HEK293 (cell line): ENCODE measurements around the gene TBC1D17.

Source experiments
- AEBP2 ChIP-seq: fragments of 450-650 bp; formaldehyde crosslinking; IDR thresholded peaks from 2 replicates; pipeline ENCODE4 v1.5.1; 2016; ENCODE audit warnings: missing biosample characterization, missing genetic modification characterization, borderline replicate concordance
- GFI1B ChIP-seq: fragments of 450-650 bp; formaldehyde crosslinking; IDR thresholded peaks from 2 replicates; pipeline ENCODE4 v1.5.1; 2016; ENCODE audit warnings: missing biosample characterization, missing genetic modification characterization
- GLI4 ChIP-seq: fragments of 450-650 bp; formaldehyde crosslinking; IDR thresholded peaks from 2 replicates; pipeline ENCODE4 v1.5.1; 2016; ENCODE audit warnings: missing biosample characterization, missing genetic modification characterization
- GLIS1 ChIP-seq: fragments of 450-650 bp; formaldehyde crosslinking; IDR thresholded peaks from 2 replicates; pipeline ENCODE4 v1.5.1; 2016; ENCODE audit warnings: missing biosample characterization, missing genetic modification characterization
- KLF1 ChIP-seq: fragments of 450-650 bp; formaldehyde crosslinking; IDR thresholded peaks from 2 replicates; pipeline ENCODE4 v1.5.1; 2016; ENCODE audit warnings: missing biosample characterization, missing genetic modification characterization
- KLF16 ChIP-seq: fragments of 450-650 bp; formaldehyde crosslinking; IDR thresholded peaks from 2 replicates; pipeline ENCODE4 v1.5.1; 2017; ENCODE audit warnings: missing biosample characterization, missing genetic modification characterization
- SCRT1 ChIP-seq: fragments of 450-650 bp; formaldehyde crosslinking; IDR thresholded peaks from 2 replicates; pipeline ENCODE4 v1.5.1; 2016; ENCODE audit warnings: missing biosample characterization, missing genetic modification characterization, borderline replicate concordance
- SP7 ChIP-seq: fragments of 450-650 bp; formaldehyde crosslinking; IDR thresholded peaks from 2 replicates; pipeline ENCODE4 v1.5.1; 2016; ENCODE audit warnings: missing biosample characterization, missing genetic modification characterization
- YY1 ChIP-seq: fragments of 450-650 bp; formaldehyde crosslinking; IDR thresholded peaks from 2 replicates; pipeline ENCODE4 v1.5.1; 2018; ENCODE audit warnings: missing biosample characterization, missing genetic modification characterization
- ZBTB21 ChIP-seq: fragments of 450-650 bp; formaldehyde crosslinking; IDR thresholded peaks from 2 replicates; pipeline ENCODE4 v1.5.1; 2017; ENCODE audit warnings: missing biosample characterization, missing genetic modification characterization
- ZBTB26 ChIP-seq: fragments of 450-650 bp; formaldehyde crosslinking; optimal IDR thresholded peaks from 2 replicates; pipeline ENCODE3; 2016; ENCODE audit warnings: missing biosample characterization, mild to moderate bottlenecking, missing genetic modification characterization
- ZBTB48 ChIP-seq: fragments of 450-650 bp; formaldehyde crosslinking; IDR thresholded peaks from 2 replicates; pipeline ENCODE4 v1.5.1; 2016; ENCODE audit warnings: missing biosample characterization, missing genetic modification characterization
- ZBTB8A ChIP-seq: fragments of 450-650 bp; formaldehyde crosslinking; IDR thresholded peaks from 2 replicates; pipeline ENCODE4 v1.5.1; 2016; ENCODE audit warnings: missing biosample characterization, missing genetic modification characterization
- ZEB2 ChIP-seq: fragments of 450-650 bp; formaldehyde crosslinking; IDR thresholded peaks from 2 replicates; pipeline ENCODE4 v1.5.1; 2016; ENCODE audit warnings: missing biosample characterization, missing genetic modification characterization
- ZFHX2 ChIP-seq: fragments of 450-650 bp; formaldehyde crosslinking; conservative IDR thresholded peaks from 2 replicates; pipeline ENCODE4 v1.5.1; 2016; ENCODE audit warnings: missing biosample characterization, missing genetic modification characterization
- ZFP37 ChIP-seq: fragments of 450-650 bp; formaldehyde crosslinking; IDR thresholded peaks from 2 replicates; pipeline ENCODE4 v1.5.1; 2016; ENCODE audit warnings: missing biosample characterization, missing genetic modification characterization
- ZFP41 ChIP-seq: fragments of 450-650 bp; formaldehyde crosslinking; IDR thresholded peaks from 2 replicates; pipeline ENCODE4 v1.5.1; 2016; ENCODE audit warnings: missing biosample characterization, missing genetic modification characterization, borderline replicate concordance
- ZNF148 ChIP-seq: fragments of 450-650 bp; formaldehyde crosslinking; IDR thresholded peaks from 2 replicates; pipeline ENCODE4 v1.5.0; 2017; ENCODE audit warnings: missing biosample characterization, missing genetic modification characterization, borderline replicate concordance
- ZNF174 ChIP-seq: fragments of 450-650 bp; formaldehyde crosslinking; IDR thresholded peaks from 2 replicates; pipeline ENCODE4 v1.5.0; 2017; ENCODE audit warnings: missing biosample characterization, mild to moderate bottlenecking, missing genetic modification characterization
- ZNF2 ChIP-seq: fragments of 450-650 bp; formaldehyde crosslinking; IDR thresholded peaks from 2 replicates; pipeline ENCODE4 v1.5.1; 2016; ENCODE audit warnings: missing biosample characterization, missing genetic modification characterization
- ZNF223 ChIP-seq: fragments of 450-650 bp; formaldehyde crosslinking; IDR thresholded peaks from 2 replicates; pipeline ENCODE4 v1.5.1; 2016; ENCODE audit warnings: missing biosample characterization, missing genetic modification characterization
- ZNF239 ChIP-seq: fragments of 450-650 bp; formaldehyde crosslinking; IDR thresholded peaks from 2 replicates; pipeline ENCODE4 v1.5.1; 2016; ENCODE audit warnings: missing biosample characterization, missing genetic modification characterization
- ZNF24 ChIP-seq: fragments of 450-650 bp; formaldehyde crosslinking; IDR thresholded peaks from 2 replicates; pipeline ENCODE4 v1.5.1; 2016; ENCODE audit warnings: missing biosample characterization, missing genetic modification characterization
- ZNF248 ChIP-seq: fragments of 450-650 bp; formaldehyde crosslinking; IDR thresholded peaks from 2 replicates; pipeline ENCODE4 v1.5.1; 2017; ENCODE audit warnings: missing biosample characterization, missing genetic modification characterization
- ZNF266 ChIP-seq: fragments of 450-650 bp; formaldehyde crosslinking; IDR thresholded peaks from 2 replicates; pipeline ENCODE4 v1.5.1; 2016; ENCODE audit warnings: missing biosample characterization, missing genetic modification characterization, low read depth
- ZNF311 ChIP-seq: fragments of 450-650 bp; formaldehyde crosslinking; IDR thresholded peaks from 2 replicates; pipeline ENCODE4 v1.5.1; 2017; ENCODE audit warnings: missing biosample characterization, missing genetic modification characterization, borderline replicate concordance
- ZNF341 ChIP-seq: fragments of 450-650 bp; formaldehyde crosslinking; IDR thresholded peaks from 2 replicates; pipeline ENCODE4; 2016; ENCODE audit warnings: low read depth, missing biosample characterization, missing genetic modification characterization
- ZNF391 ChIP-seq: fragments of 450-650 bp; formaldehyde crosslinking; IDR thresholded peaks from 2 replicates; pipeline ENCODE4 v1.5.1; 2016; ENCODE audit warnings: low read depth, missing biosample characterization, missing genetic modification characterization, borderline replicate concordance
- ZNF404 ChIP-seq: fragments of 450-650 bp; formaldehyde crosslinking; IDR thresholded peaks from 2 replicates; pipeline ENCODE4 v1.5.1; 2017; ENCODE audit warnings: missing biosample characterization, missing genetic modification characterization
- ZNF416 ChIP-seq: fragments of 450-650 bp; formaldehyde crosslinking; IDR thresholded peaks from 2 replicates; pipeline ENCODE4 v1.5.1; 2016; ENCODE audit warnings: missing biosample characterization, missing genetic modification characterization
- ZNF521 ChIP-seq: fragments of 450-650 bp; formaldehyde crosslinking; IDR thresholded peaks from 2 replicates; pipeline ENCODE4 v1.5.1; 2017; ENCODE audit warnings: missing biosample characterization, mild to moderate bottlenecking, missing genetic modification characterization
- ZNF544 ChIP-seq: fragments of 450-650 bp; formaldehyde crosslinking; IDR thresholded peaks from 2 replicates; pipeline ENCODE4 v1.5.0; 2017; ENCODE audit warnings: missing biosample characterization, missing genetic modification characterization
- ZNF548 ChIP-seq: fragments of 450-650 bp; formaldehyde crosslinking; IDR thresholded peaks from 2 replicates; pipeline ENCODE4 v1.5.1; 2016; ENCODE audit warnings: missing biosample characterization, missing genetic modification characterization
- ZNF561 ChIP-seq: fragments of 450-650 bp; IDR thresholded peaks from 2 replicates; pipeline ENCODE4 v1.5.1; 2018; ENCODE audit warnings: missing biosample characterization, missing genetic modification characterization, borderline replicate concordance
- ZNF623 ChIP-seq: fragments of 450-650 bp; formaldehyde crosslinking; IDR thresholded peaks from 2 replicates; pipeline ENCODE4 v1.5.1; 2016; ENCODE audit warnings: missing biosample characterization, missing genetic modification characterization
- ZNF701 ChIP-seq: fragments of 450-650 bp; formaldehyde crosslinking; IDR thresholded peaks from 2 replicates; pipeline ENCODE4 v1.5.1; 2016; ENCODE audit warnings: missing biosample characterization, missing genetic modification characterization
- ZNF707 ChIP-seq: fragments of 450-650 bp; formaldehyde crosslinking; IDR thresholded peaks from 2 replicates; pipeline ENCODE4 v1.5.1; 2016; ENCODE audit warnings: missing biosample characterization, missing genetic modification characterization
- ZNF791 ChIP-seq: fragments of 450-650 bp; formaldehyde crosslinking; IDR thresholded peaks from 2 replicates; pipeline ENCODE4 v1.5.1; 2016; ENCODE audit warnings: missing biosample characterization, missing genetic modification characterization
- ZSCAN16 ChIP-seq: fragments of 450-650 bp; formaldehyde crosslinking; IDR thresholded peaks from 2 replicates; pipeline ENCODE4 v1.5.1; 2016; ENCODE audit warnings: missing biosample characterization, missing genetic modification characterization

The TBC1D17 gene

GRCh38 chr19:49929121-49929610 lies 51.7 kb downstream of the TBC1D17 start, which contains the start of the genes ATF5 and NUP62 (continued):
- TF ChIP-seq ZNF311 = no peak
- peak; percentile 49; the same call in 1 of the 2 replicates for TF ChIP-seq YY1 (tag by site-specific recombination)
- TF ChIP-seq GLIS1 (tag by site-specific recombination) = peak; percentile 97
- TF ChIP-seq KLF1 (tag by site-specific recombination) = peak; percentile 81
- peak; percentile 77 for TF ChIP-seq ZNF2 (tag by site-specific recombination)
- no peak for TF ChIP-seq ZNF239 (tag by site-specific recombination)
- TF ChIP-seq ZNF701 (tag by site-specific recombination) = no peak
- TF ChIP-seq ZNF707 (tag by site-specific recombination) = no peak
- peak; percentile 89 for TF ChIP-seq ZBTB8A (tag by site-specific recombination)
- TF ChIP-seq ZNF623 (tag by site-specific recombination) = no peak
- TF ChIP-seq ZNF548 (tag by site-specific recombination) = no peak
- peak; percentile 66 for TF ChIP-seq ZNF391 (tag by site-specific recombination)
- TF ChIP-seq GLI4 (tag by site-specific recombination) = peak; percentile 94
- TF ChIP-seq ZNF174 (tag by site-specific recombination) = no peak
- peak; percentile 95; the same call in 1 of the 2 replicates for TF ChIP-seq ZFP41 (tag by site-specific recombination)
- TF ChIP-seq ZEB2 (tag by site-specific recombination) = peak; percentile 76
- TF ChIP-seq ZBTB48 = peak; percentile 87
- TF ChIP-seq GFI1B (tag by site-specific recombination) = no peak
- TF ChIP-seq ZNF248 = no peak
- peak; percentile 79 for TF ChIP-seq SP7 (tag by site-specific recombination)
- 0 out of 2 replicates have a peak, but pooled peaks have one; percentile 16 for TF ChIP-seq ZNF561 (tag by site-specific recombination)
- peak; percentile 63 for TF ChIP-seq ZFHX2
- no peak for TF ChIP-seq ZNF266
- TF ChIP-seq ZNF521 = no peak
- no peak for TF ChIP-seq ZSCAN16
- TF ChIP-seq AEBP2 (tag by site-specific recombination) = no peak
- TF ChIP-seq KLF16 (tag by site-specific recombination) = peak; percentile 98
- peak; percentile 82 for TF ChIP-seq ZNF148
- no peak for TF ChIP-seq ZNF791
- TF ChIP-seq ZNF416 (tag by site-specific recombination) = no peak
- peak; percentile 98 for TF ChIP-seq ZFP37 (tag by site-specific recombination)
- no peak for TF ChIP-seq ZNF223
- TF ChIP-seq ZNF404 (tag by site-specific recombination) = 0 out of 2 replicates have a peak, but pooled peaks have one; percentile 9
- TF ChIP-seq SCRT1 (tag by site-specific recombination) = 0 out of 2 replicates have a peak, but pooled peaks have one; percentile 8
- peak; percentile 53; the same call in 1 of the 2 replicates for TF ChIP-seq ZNF24 (tag by site-specific recombination)
- TF ChIP-seq ZBTB21 (tag by site-specific recombination) = no peak
- TF ChIP-seq ZNF341 (tag by site-specific recombination) = no peak
- TF ChIP-seq ZNF544 (tag by site-specific recombination) = no peak
- peak; percentile 77 for TF ChIP-seq ZBTB26 (tag by site-specific recombination)
